Ramos (cell line): Measurements from ENCODE around the gene DSN1.

Source experiments
- in situ Hi-C: fragments of 300-500 bp; cut with MboI; formaldehyde crosslinking; loops from one replicate; pipeline ENCODE4 v1.14.3; 2022; ENCODE audit warnings: low sequenced_read_pairs; ENCODE audit not compliant: unreplicated experiment

Gene DSN1

DNA sequence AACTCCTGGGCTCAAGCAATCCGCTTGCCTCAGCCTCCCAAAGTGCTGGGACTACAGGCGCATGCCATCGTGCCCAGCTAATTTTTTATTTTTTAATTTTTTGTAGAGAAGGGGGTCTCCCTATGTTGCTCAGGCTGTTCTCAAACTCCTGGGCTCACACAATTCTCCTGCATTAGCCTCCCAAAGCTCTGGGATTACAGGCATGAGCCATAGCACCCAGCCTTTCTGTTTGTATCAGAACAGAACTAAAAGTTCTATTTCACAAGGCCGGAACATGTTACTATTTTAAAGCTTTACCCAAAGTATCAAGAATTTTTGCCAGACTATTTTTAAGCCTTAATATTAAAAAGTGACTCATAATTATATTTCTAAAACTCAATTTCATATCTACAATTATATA, 70.0 kb downstream of the DSN1 start:
- in situ Hi-C loops: no loop called here
